ENCODE data around the gene FRS2.

DNA sequence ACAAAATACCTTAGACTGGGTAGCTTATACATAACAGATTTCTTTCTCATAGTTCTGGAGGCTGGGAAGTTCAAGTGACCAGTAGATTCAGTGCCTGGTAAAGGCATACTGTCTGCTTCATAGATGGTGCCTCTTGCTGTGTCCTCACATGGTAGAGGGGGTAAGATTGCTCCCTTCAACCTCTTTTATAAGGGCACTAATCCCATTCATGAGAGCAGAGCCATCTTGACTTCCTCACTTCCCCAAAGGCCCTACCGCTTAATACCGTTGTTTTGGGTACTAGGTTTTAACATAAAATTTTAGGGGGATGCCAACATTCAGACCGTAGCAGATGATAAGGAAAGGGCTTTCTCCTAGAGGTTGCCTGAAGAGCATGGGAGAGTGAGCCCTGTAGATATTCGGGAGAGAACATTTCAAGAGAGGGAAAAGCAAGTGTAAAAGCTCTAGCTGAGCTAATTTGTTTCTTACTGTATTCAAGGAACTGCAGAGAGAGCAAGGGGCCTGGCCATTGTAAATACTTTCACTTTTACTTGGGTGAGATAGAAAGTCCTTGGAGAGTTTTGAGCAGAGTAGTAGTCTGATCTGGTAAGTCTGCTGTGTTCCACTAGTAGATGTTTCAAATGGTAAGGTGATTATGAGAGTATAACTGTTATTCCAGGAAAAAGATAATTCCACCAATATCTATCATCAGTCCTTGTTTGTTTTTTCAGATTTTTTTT, 27.3 kb downstream of the FRS2 start:
- TF ChIP-seq EP300 (IDR thresholded peaks at IDR 0.05) (no peak), POLR2A (IDR thresholded peaks at IDR 0.05) (no peak), POLR2AphosphoS5 (IDR thresholded peaks at IDR 0.05) (no peak)
- TF ChIP-seq, protein P1, sequence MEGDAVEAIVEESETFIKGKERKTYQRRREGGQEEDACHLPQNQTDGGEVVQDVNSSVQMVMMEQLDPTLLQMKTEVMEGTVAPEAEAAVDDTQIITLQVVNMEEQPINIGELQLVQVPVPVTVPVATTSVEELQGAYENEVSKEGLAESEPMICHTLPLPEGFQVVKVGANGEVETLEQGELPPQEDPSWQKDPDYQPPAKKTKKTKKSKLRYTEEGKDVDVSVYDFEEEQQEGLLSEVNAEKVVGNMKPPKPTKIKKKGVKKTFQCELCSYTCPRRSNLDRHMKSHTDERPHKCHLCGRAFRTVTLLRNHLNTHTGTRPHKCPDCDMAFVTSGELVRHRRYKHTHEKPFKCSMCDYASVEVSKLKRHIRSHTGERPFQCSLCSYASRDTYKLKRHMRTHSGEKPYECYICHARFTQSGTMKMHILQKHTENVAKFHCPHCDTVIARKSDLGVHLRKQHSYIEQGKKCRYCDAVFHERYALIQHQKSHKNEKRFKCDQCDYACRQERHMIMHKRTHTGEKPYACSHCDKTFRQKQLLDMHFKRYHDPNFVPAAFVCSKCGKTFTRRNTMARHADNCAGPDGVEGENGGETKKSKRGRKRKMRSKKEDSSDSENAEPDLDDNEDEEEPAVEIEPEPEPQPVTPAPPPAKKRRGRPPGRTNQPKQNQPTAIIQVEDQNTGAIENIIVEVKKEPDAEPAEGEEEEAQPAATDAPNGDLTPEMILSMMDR (IDR thresholded peaks at IDR 0.05) = no peak
